Esophagus muscularis mucosa (tissue), 4 donors: ENCODE results near the gene UBAP2L. TPM values are rescaled to one million over a fixed set of nuclear protein-coding genes. Genes with fewer than 3 reads are reported as not detected.

Experiments
- DNase-seq: peaks from one replicate; pipeline ENCODE4 v3.0.0-alpha.2; 2017; ENCODE audit errors: extremely low spot score
- H3K27ac ChIP-seq, 4 donors: fragments of 200-600 bp; sonication (generic); replicated peaks in 1 of 4; 1 replicate in 3 of 4; 2 replicates in 1 of 4; pipeline ENCODE4 v1.5.1; 2016 to 2019; ENCODE audit warnings: mild to moderate bottlenecking in 1 of 4
- H3K27me3 ChIP-seq, 4 donors: fragments of 200-600 bp; sonication (generic); one replicate each; pipeline versions ENCODE4 v1.5.1 to v1.6.0; 2016 to 2019
- H3K36me3 ChIP-seq, 4 donors: fragments of 200-600 bp; sonication (generic); one replicate each; pipeline ENCODE4 v1.5.1; 2016 to 2019
- H3K4me1 ChIP-seq, 4 donors: fragments of 200-600 bp; sonication (generic); one replicate each; pipeline ENCODE4 v1.5.1; 2016 to 2019
- H3K4me3 ChIP-seq, 4 donors: fragments of 200-600 bp; sonication (generic); 1 replicate in 2 of 4; 2 replicates in 2 of 4; pipeline ENCODE4 v1.5.1; 2016 to 2019; ENCODE audit warnings: mild to moderate bottlenecking in 4 of 4, moderate library complexity in 1 of 4
- H3K9me3 ChIP-seq, 4 donors: fragments of 200-600 bp; sonication (generic); 1 replicate in 3 of 4; 2 replicates in 1 of 4; pipeline ENCODE4 v1.5.1; 2016 to 2019
- CTCF ChIP-seq, 3 experiments: fragments of 200-600 bp in 2 of 3; fragments of 450-650 bp in 1 of 3; sonication (generic) in 2 of 3; IDR thresholded peaks; one replicate each; pipeline ENCODE4 v1.5.1; 2017 to 2019; ENCODE audit warnings: antibody characterized with exemption in 3 of 3, mild to moderate bottlenecking in 2 of 3, moderate library complexity in 1 of 3
- EP300 ChIP-seq: sonication (generic); formaldehyde crosslinking; IDR thresholded peaks from one replicate; pipeline ENCODE4 v1.6.1; 2017; ENCODE audit warnings: antibody characterized with exemption
- POLR2A ChIP-seq: fragments of 450-650 bp; IDR thresholded peaks from one replicate; pipeline ENCODE4 v1.6.1; 2017; ENCODE audit warnings: antibody characterized with exemption, moderate library complexity, mild to moderate bottlenecking, low read depth
- POLR2AphosphoS5 ChIP-seq, 2 donors: sonication (generic); formaldehyde crosslinking; IDR thresholded peaks; one replicate each; pipeline ENCODE4 v1.6.1; 2017; ENCODE audit warnings: antibody characterized with exemption in 2 of 2
- WGBS: methylation state at CpG from one replicate; pipeline ENCODE4 v1.1.5; 2018; 5-methylcytosine and 5-hydroxymethylcytosine counted together
- intact Hi-C: fragments of 100-400 bp; cut with DNase I; formaldehyde crosslinking; loops from one replicate; pipeline ENCODE4 v1.15.1; 2023
- total RNA-seq, 4 donors: library from RNA; depleted of rRNA; stranded (reverse); fragments of >200 nt; gene quantifications; one replicate each; pipeline versions ENCODE4 v1.1.0 to v1.2.1, GENCODE V29; 2016

The UBAP2L gene
- total RNA-seq, 4 donors from 2014 or later = 53.6 to 79.7 (median 63.4) TPM

- intact Hi-C loops = loop anchor here (5.0 kb wide), 1 partner anchor 190 kb away; the partner anchor contains the start of gene RPS27
Measured at GRCh38 chr1:154181944-154182343, 38.8 kb upstream of the UBAP2L start.

GRCh38 chr1:154182344-154183045 is 38.3 kb upstream of the UBAP2L start:
- H3K27ac ChIP-seq = peak overlapping the region; percentile 88 to 95 (median 92)
- peaks cover 0 to 15% (median 4%) of the 10 kb centered on the region in 4 donors for H3K36me3 ChIP-seq
- WGBS = under 1% methylated on average over 30 of the region's 35 CpGs
- DNase-seq = no peak
- H3K4me3 ChIP-seq = peak overlapping the region; percentile 66 to 97 (median 95)
- TF ChIP-seq POLR2AphosphoS5 (IDR thresholded peaks at IDR 0.05) = peak in 1 of 2 donors; percentile 70
- no peak for TF ChIP-seq EP300
- no peak for TF ChIP-seq POLR2A
- H3K9me3 ChIP-seq = no peaks in the 10 kb centered on the region
- H3K4me1 ChIP-seq = peaks cover 43 to 57% (median 54%) of the 10 kb centered on the region in 4 donors
- intact Hi-C loops = loop anchor here (5.0 kb wide), 1 partner anchor 190 kb away; the partner anchor contains the start of gene RPS27
- H3K27me3 ChIP-seq = no peaks in the 10 kb centered on the region

More at GRCh38 chr1:154181944-154182343, 38.8 kb upstream of the UBAP2L start:
- H3K9me3 ChIP-seq = no peaks in the 10 kb centered on the region
- H3K27ac ChIP-seq = peak overlapping the region; percentile 88 to 95 (median 92)
- no peak for DNase-seq
- peaks cover 48 to 62% (median 60%) of the 10 kb centered on the region in 4 donors for H3K4me1 ChIP-seq
- no peaks in the 10 kb centered on the region for H3K27me3 ChIP-seq
- H3K36me3 ChIP-seq = peaks cover 0 to 15% (median 4%) of the 10 kb centered on the region in 4 donors
- peak overlapping the region; percentile 66 to 97 (median 95) for H3K4me3 ChIP-seq
- no peak for TF ChIP-seq POLR2A
- TF ChIP-seq CTCF (IDR thresholded peaks at IDR 0.05) = no peak
- no peak for TF ChIP-seq EP300
- no peak for TF ChIP-seq POLR2AphosphoS5 (IDR thresholded peaks at IDR 0.05)
- WGBS = 3% methylated on average over 4 of the region's 6 CpGs

GRCh38 chr1:154183046-154183915 is 37.5 kb upstream of the UBAP2L start:
- intact Hi-C loops = loop anchor here (5.0 kb wide), 1 partner anchor 191 kb away; the partner anchor contains the start of gene RPS27
- peak; percentile 99 for DNase-seq
- H3K36me3 ChIP-seq = peaks cover 0 to 15% (median 4%) of the 10 kb centered on the region in 4 donors
- TF ChIP-seq POLR2A (peak; percentile 97), CTCF (IDR thresholded peaks at IDR 0.05) (peak in 1 of 3 experiments; percentile 20), POLR2AphosphoS5 (IDR thresholded peaks at IDR 0.05) (peak; percentile 100), EP300 (no peak)
- peak overlapping the region; percentile 66 to 97 (median 95) for H3K4me3 ChIP-seq
- H3K9me3 ChIP-seq = no peaks in the 10 kb centered on the region
- H3K27me3 ChIP-seq = no peaks in the 10 kb centered on the region
- peaks cover 38 to 49% (median 46%) of the 10 kb centered on the region in 4 donors for H3K4me1 ChIP-seq
- H3K27ac ChIP-seq = peak overlapping the region; percentile 88 to 95 (median 92)
- WGBS = 7% methylated on average over 28 of the region's 41 CpGs

- Histone ChIP-seq H3K4me3 (no peak overlapping the region), H3K27ac (no peak overlapping the region), H3K36me3 (no peaks in the 10 kb centered on the region), H3K9me3 (no peaks in the 10 kb centered on the region), H3K4me1 (peaks cover 9 to 36% (median 27%) of the 10 kb centered on the region in 4 donors), H3K27me3 (no peaks in the 10 kb centered on the region)
- no peak for TF ChIP-seq EP300
- TF ChIP-seq POLR2AphosphoS5 (IDR thresholded peaks at IDR 0.05) = no peak
- no peak for TF ChIP-seq POLR2A
- TF ChIP-seq CTCF (IDR thresholded peaks at IDR 0.05) = peak in 2 of 3 experiments; percentile 19 to 35
- WGBS = 57% methylated on average over 1 of the region's 1 CpG
- intact Hi-C loops = no loop called here
- DNase-seq = no peak
Measured at GRCh38 chr1:154186177-154186576, 34.6 kb upstream of the UBAP2L start.
